ENCODE results near the gene CIITA. TPM values are rescaled to one million over a fixed set of nuclear protein-coding genes. Genes with fewer than 3 reads are reported as not detected.

The CIITA gene
- total and polyA plus RNA-seq, 4 donors: 11.5 to 59.6 (median 26.6) TPM

GRCh38 chr16:10919003-10919351 is 42.0 kb downstream of the CIITA start:
- Histone ChIP-seq H3K4me3 (no peak overlapping the region), H3K4me1 (ENCODE audit: control insufficient read depth in 5 of 5, insufficient read depth in 5 of 5, low read length in 5 of 5) (peaks cover 5 to 10% (median 7%) of the 10 kb centered on the region in 5 donors), H3K36me3 (ENCODE audit: control insufficient read depth in 4 of 4, insufficient read depth in 4 of 4, low read length in 4 of 4) (peaks cover 0 to 26% (median 0%) of the 10 kb centered on the region in 4 donors), H3K27me3 (ENCODE audit: control insufficient read depth in 3 of 3, insufficient read depth in 3 of 3, low read length in 2 of 3) (no peaks in the 10 kb centered on the region), H3K9me3 (ENCODE audit: control insufficient read depth in 4 of 4, insufficient read depth in 3 of 4, low read length in 3 of 4) (no peaks in the 10 kb centered on the region), H3K27ac (ENCODE audit: low read depth in 1 of 2, low read length in 1 of 2) (no peak overlapping the region), H3K9ac (ENCODE audit: insufficient read depth in 1 of 2, low read length in 2 of 2) (no peak overlapping the region)
- ATAC-seq (ENCODE audit: insufficient read depth, low FRiP score) (no peak), DNase-seq (no peak)
- WGBS, 2 donors: 67 to 76% methylated on average over 7 of the region's 7 CpGs
- no peak for TF ChIP-seq CTCF (IDR thresholded peaks at IDR 0.05; ENCODE audit: control extremely low read depth, extremely low read depth)

- Histone ChIP-seq H3K36me3 (ENCODE audit: control insufficient read depth in 4 of 4, insufficient read depth in 4 of 4, low read length in 4 of 4) (peaks cover 0 to 30% (median 10%) of the 10 kb centered on the region in 4 donors), H3K4me1 (ENCODE audit: control insufficient read depth in 5 of 5, insufficient read depth in 5 of 5, low read length in 5 of 5) (peaks cover 5 to 10% (median 7%) of the 10 kb centered on the region in 5 donors), H3K9ac (ENCODE audit: insufficient read depth in 1 of 2, low read length in 2 of 2) (no peak overlapping the region)
These were observed 43.9 kb downstream of the CIITA start for GRCh38 chr16:10920726-10921427.

DNA sequence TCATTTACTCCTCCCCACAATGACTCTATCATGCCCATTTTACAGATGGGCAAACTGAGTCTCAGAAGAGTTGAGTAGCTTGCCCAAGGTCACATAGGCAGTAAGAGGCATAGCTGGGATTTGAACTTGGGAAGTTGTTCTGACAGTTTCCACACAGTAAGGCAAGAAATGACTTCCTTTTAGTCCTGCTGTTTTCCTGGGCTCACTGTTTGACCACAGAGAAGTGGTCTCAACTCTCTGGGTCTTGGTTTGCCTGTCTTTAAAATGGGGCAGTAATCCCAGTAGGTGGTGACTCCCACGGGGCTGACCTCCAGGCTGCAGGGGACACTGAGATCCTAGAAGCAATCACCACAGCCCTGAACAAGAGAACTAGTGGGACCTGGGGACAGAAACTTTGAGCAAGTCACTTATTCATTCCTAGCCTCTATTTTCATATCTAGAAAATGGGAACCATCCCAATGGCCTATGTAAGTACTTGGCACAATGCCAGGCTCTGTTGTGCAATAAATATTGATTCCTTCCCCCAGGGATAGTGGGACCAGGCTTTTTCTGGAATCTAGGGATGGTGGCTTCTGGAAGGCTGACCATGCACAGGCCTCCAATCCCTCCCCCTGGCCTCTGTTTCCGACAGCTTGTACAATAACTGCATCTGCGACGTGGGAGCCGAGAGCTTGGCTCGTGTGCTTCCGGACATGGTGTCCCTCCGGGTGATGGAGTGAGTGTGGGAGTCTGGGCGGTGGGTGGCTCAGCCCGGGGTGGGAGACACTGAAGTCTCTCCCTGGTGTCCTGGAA is 44.7 kb downstream of the CIITA start:
- no peaks in the 10 kb centered on the region for H3K9me3 ChIP-seq (ENCODE audit: control insufficient read depth in 4 of 4, insufficient read depth in 3 of 4, low read length in 3 of 4)
- no peak for TF ChIP-seq CTCF (IDR thresholded peaks at IDR 0.05; ENCODE audit: control extremely low read depth, extremely low read depth)
- peaks cover 5 to 10% (median 7%) of the 10 kb centered on the region in 5 donors for H3K4me1 ChIP-seq (ENCODE audit: control insufficient read depth in 5 of 5, insufficient read depth in 5 of 5, low read length in 5 of 5)
- H3K4me3 ChIP-seq: no peak overlapping the region
- WGBS, 2 donors: 73 to 83% methylated on average over 10 of the region's 10 CpGs
- H3K27me3 ChIP-seq (ENCODE audit: control insufficient read depth in 3 of 3, insufficient read depth in 3 of 3, low read length in 2 of 3): no peaks in the 10 kb centered on the region
- peaks cover under 1 to 32% (median 12%) of the 10 kb centered on the region in 4 donors for H3K36me3 ChIP-seq (ENCODE audit: control insufficient read depth in 4 of 4, insufficient read depth in 4 of 4, low read length in 4 of 4)
- peak overlapping the region; percentile 37 to 82 for H3K27ac ChIP-seq (ENCODE audit: low read depth in 1 of 2, low read length in 1 of 2)
- H3K9ac ChIP-seq (ENCODE audit: insufficient read depth in 1 of 2, low read length in 2 of 2): no peak overlapping the region
- ATAC-seq (ENCODE audit: insufficient read depth, low FRiP score): no peak
- DNase-seq: peak; percentile 32 to 67 (median 50)

More at GRCh38 chr16:10920726-10921427, 43.9 kb downstream of the CIITA start:
- Histone ChIP-seq H3K27me3 (ENCODE audit: control insufficient read depth in 3 of 3, insufficient read depth in 3 of 3, low read length in 2 of 3) (no peaks in the 10 kb centered on the region), H3K9me3 (ENCODE audit: control insufficient read depth in 4 of 4, insufficient read depth in 3 of 4, low read length in 3 of 4) (no peaks in the 10 kb centered on the region), H3K27ac (ENCODE audit: low read depth in 1 of 2, low read length in 1 of 2) (peak overlapping the region in 1 of 2 donors; percentile 82), H3K4me3 (no peak overlapping the region)
- 66 to 82% methylated on average over 15 of the region's 15 CpGs for WGBS, 2 donors
- TF ChIP-seq CTCF (IDR thresholded peaks at IDR 0.05; ENCODE audit: control extremely low read depth, extremely low read depth): no peak
- ATAC-seq (ENCODE audit: insufficient read depth, low FRiP score) (no peak), DNase-seq (no peak)

All from lung (tissue), 12 donors.